ENCODE measurements around the gene HTATIP2. TPM values are rescaled to one million over a fixed set of nuclear protein-coding genes. Genes with fewer than 3 reads are reported as not detected.

The HTATIP2 gene
- 39.3 and 92.6 TPM in 2 replicates for total RNA-seq

GRCh38 chr11:20363500-20364340 is at the start of gene HTATIP2:
TSS of gene HTATIP2 (plus strand) at chr11:20363714. CDS start at chr11:20364238, 524 bp downstream.

GRCh38 chr11:20387261-20388095 is 24.0 kb downstream of the HTATIP2 start, which contains the start of gene PRMT3:
TSS of gene PRMT3 (plus strand) at chr11:20387716. CDS start at chr11:20387747, 31 bp downstream.

Other genes starting within 250 kb of the HTATIP2 start
- gene DBX1, start 203.2 kb upstream of the HTATIP2 start, total RNA-seq: not detected in 2 replicates
- 17.5 and 19.0 TPM in 2 replicates for gene PRMT3, start 24.0 kb downstream of the HTATIP2 start, total RNA-seq
- not detected in 2 replicates for gene SLC6A5, start 235.9 kb downstream of the HTATIP2 start, total RNA-seq